HG02571 (cell line): ENCODE measurements around the gene TBC1D3H.
"Not testable (repeated sequence)": the region's sequence is repeated elsewhere in the genome, so short reads cannot be mapped to it uniquely, and the experiment has no call there.

Experiments
- ATAC-seq: cut with Tn5 transposase; IDR thresholded peaks from one replicate; pipeline ENCODE4 v1.9.1; 2021; ENCODE audit warnings: mild to moderate bottlenecking, moderate library complexity; ENCODE audit not compliant: unreplicated experiment

TBC1D3H gene

GRCh38 chr17:36388385-36389245 is at the start of gene TBC1D3H:
TBC1D3H (minus strand) TSS chr17:36388435; CDS start chr17:36386895, 1,540 bp downstream.
- ATAC-seq, result not testable (repeated sequence)

GRCh38 chr17:36428891-36429290 is 40.7 kb upstream of the TBC1D3H start:
- ATAC-seq, result not testable (repeated sequence)

GRCh38 chr17:36415180-36415941 is 27.1 kb upstream of the TBC1D3H start:
- ATAC-seq, result not testable (repeated sequence)

GRCh38 chr17:36390943-36391645 is 2.9 kb upstream of the TBC1D3H start:
- not testable (repeated sequence) for ATAC-seq

GRCh38 chr17:36375938-36376337 is 12.3 kb downstream of the TBC1D3H start:
- not testable (repeated sequence) for ATAC-seq

GRCh38 chr17:36362496-36362895 is 25.7 kb downstream of the TBC1D3H start:
- ATAC-seq, result not testable (repeated sequence)
